Measurements from ENCODE around the gene LAYN. TPM values are rescaled to one million over a fixed set of nuclear protein-coding genes. Genes with fewer than 3 reads are reported as not detected.

Gene LAYN
- total RNA-seq, 1 donor from 2014 or later: 12.5 TPM

GRCh38 chr11:111571829-111572501 lies 31.4 kb downstream of the LAYN start:
- TF ChIP-seq, protein P1, sequence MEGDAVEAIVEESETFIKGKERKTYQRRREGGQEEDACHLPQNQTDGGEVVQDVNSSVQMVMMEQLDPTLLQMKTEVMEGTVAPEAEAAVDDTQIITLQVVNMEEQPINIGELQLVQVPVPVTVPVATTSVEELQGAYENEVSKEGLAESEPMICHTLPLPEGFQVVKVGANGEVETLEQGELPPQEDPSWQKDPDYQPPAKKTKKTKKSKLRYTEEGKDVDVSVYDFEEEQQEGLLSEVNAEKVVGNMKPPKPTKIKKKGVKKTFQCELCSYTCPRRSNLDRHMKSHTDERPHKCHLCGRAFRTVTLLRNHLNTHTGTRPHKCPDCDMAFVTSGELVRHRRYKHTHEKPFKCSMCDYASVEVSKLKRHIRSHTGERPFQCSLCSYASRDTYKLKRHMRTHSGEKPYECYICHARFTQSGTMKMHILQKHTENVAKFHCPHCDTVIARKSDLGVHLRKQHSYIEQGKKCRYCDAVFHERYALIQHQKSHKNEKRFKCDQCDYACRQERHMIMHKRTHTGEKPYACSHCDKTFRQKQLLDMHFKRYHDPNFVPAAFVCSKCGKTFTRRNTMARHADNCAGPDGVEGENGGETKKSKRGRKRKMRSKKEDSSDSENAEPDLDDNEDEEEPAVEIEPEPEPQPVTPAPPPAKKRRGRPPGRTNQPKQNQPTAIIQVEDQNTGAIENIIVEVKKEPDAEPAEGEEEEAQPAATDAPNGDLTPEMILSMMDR (IDR thresholded peaks at IDR 0.05; ENCODE audit: unreplicated experiment): no peak
- Mint-ChIP-seq H3K4me3 (no peak overlapping the region), H3K9me3 (no peaks in the 10 kb centered on the region), H3K4me1 (peaks cover 21% of the 10 kb centered on the region), H3K27me3 (ENCODE audit: low read depth) (no peaks in the 10 kb centered on the region), H3K27ac (no peak overlapping the region), H3K36me3 (no peaks in the 10 kb centered on the region)
- DNase-seq (ENCODE audit: low spot score in 2 of 2, unreplicated experiment in 2 of 2): no peak

DNA sequence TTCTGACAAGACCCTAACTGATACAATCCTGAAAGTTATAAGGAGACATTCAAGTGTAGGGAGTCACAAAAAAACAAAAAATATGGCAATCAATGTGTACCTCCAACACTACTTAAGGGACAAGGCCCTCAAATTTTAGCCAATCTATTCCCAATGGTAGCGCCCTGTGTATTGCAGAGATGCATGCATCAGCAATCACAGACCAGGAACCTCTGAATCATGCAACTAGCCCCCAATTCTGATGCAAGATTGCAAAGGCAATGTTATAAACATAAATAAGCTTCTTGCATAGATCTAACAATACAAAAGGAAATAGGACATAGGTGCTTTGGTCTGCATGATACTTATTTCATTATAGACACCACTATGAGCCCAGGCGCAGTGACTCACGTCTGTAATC lies 32.1 kb downstream of the LAYN start:
- H3K27ac Mint-ChIP-seq: no peak overlapping the region

DNA sequence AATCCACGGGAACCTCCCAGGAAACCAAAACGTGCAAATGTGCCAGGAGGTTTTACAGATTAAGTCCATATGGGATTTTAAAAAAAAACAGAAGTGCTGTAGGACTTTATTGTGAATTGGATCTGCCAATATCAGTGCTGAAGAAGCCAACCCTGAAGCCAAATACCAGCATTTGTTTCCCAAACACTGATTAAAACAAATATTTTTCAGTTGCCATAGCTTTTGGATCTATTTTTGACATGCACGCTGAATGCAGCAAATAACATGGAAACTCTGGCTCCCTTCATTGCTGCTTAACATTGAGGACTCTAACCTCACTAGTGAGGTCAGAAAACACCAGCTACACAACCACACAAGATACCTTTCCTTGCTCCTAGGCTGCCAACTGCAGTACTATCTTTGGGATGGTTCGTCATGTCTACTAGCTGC lies 33.3 kb downstream of the LAYN start:
- no peak for DNase-seq (ENCODE audit: low spot score in 2 of 2, unreplicated experiment in 2 of 2)
- H3K4me3 Mint-ChIP-seq: no peak overlapping the region
- TF ChIP-seq, protein P1 (IDR thresholded peaks at IDR 0.05; ENCODE audit: unreplicated experiment): no peak
- no peaks in the 10 kb centered on the region for H3K9me3 Mint-ChIP-seq
- H3K36me3 Mint-ChIP-seq: no peaks in the 10 kb centered on the region
- H3K27ac Mint-ChIP-seq: no peak overlapping the region
- H3K4me1 Mint-ChIP-seq: peaks cover 21% of the 10 kb centered on the region
- no peaks in the 10 kb centered on the region for H3K27me3 Mint-ChIP-seq (ENCODE audit: low read depth)

More for the DNA sequence above, 32.1 kb downstream of the LAYN start:
- H3K9me3 Mint-ChIP-seq: no peaks in the 10 kb centered on the region
- no peak overlapping the region for H3K4me3 Mint-ChIP-seq
- no peaks in the 10 kb centered on the region for H3K36me3 Mint-ChIP-seq
- no peak for DNase-seq (ENCODE audit: low spot score in 2 of 2, unreplicated experiment in 2 of 2)
- no peaks in the 10 kb centered on the region for H3K27me3 Mint-ChIP-seq (ENCODE audit: low read depth)
- peaks cover 21% of the 10 kb centered on the region for H3K4me1 Mint-ChIP-seq
- TF ChIP-seq, protein P1 (IDR thresholded peaks at IDR 0.05; ENCODE audit: unreplicated experiment): no peak

- Mint-ChIP-seq H3K9me3 (no peaks in the 10 kb centered on the region), H3K4me1 (peaks cover 20% of the 10 kb centered on the region), H3K36me3 (no peaks in the 10 kb centered on the region), H3K27me3 (ENCODE audit: low read depth) (no peaks in the 10 kb centered on the region), H3K4me3 (no peak overlapping the region), H3K27ac (peak overlapping the region; percentile 8)
- DNase-seq (ENCODE audit: low spot score in 2 of 2, unreplicated experiment in 2 of 2): no peak
- TF ChIP-seq, protein P1 (IDR thresholded peaks at IDR 0.05; ENCODE audit: unreplicated experiment): no peak
Observed at GRCh38 chr11:111574373-111575225, 34.1 kb downstream of the LAYN start.

DNA sequence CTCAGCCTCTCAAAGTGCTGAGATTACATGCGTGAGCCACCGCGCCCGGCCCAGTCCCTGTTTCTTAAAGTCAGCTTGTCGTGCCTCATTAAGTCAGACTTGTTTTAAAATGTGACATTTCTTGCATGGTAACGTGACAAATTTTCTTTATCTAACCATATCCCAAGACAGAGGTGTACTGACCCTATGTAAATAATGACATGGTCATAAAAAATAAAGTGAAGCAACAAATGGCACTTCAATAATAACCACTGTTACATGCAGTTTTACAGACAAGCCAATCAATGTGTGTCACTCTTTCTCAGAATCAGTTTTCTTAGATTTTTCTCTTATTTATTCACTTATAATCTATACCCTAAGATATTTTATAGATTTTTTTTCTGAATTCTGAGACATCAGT lies 35.2 kb downstream of the LAYN start:
- Mint-ChIP-seq H3K27ac (no peak overlapping the region), H3K4me1 (peaks cover 16% of the 10 kb centered on the region), H3K9me3 (no peaks in the 10 kb centered on the region), H3K27me3 (ENCODE audit: low read depth) (no peaks in the 10 kb centered on the region), H3K36me3 (no peaks in the 10 kb centered on the region), H3K4me3 (no peak overlapping the region)
- TF ChIP-seq, protein P1 (IDR thresholded peaks at IDR 0.05; ENCODE audit: unreplicated experiment): no peak
- DNase-seq (ENCODE audit: low spot score in 2 of 2, unreplicated experiment in 2 of 2): no peak

All from mesothelial cell of epicardium (in vitro differentiated cells).